ENCODE results near the gene SNF8.
A peak's percentile ranks its signal among the peaks of the same experiment; 100 is the strongest.
"Not testable (repeated sequence)": the region's sequence is repeated elsewhere in the genome, so short reads cannot be mapped to it uniquely, and the experiment has no call there.

The SNF8 gene, protein sequence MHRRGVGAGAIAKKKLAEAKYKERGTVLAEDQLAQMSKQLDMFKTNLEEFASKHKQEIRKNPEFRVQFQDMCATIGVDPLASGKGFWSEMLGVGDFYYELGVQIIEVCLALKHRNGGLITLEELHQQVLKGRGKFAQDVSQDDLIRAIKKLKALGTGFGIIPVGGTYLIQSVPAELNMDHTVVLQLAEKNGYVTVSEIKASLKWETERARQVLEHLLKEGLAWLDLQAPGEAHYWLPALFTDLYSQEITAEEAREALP
- total RNA-seq, result 33.8 to 92.2 (median 35.7) reads per million in 3 experiments

DNA sequence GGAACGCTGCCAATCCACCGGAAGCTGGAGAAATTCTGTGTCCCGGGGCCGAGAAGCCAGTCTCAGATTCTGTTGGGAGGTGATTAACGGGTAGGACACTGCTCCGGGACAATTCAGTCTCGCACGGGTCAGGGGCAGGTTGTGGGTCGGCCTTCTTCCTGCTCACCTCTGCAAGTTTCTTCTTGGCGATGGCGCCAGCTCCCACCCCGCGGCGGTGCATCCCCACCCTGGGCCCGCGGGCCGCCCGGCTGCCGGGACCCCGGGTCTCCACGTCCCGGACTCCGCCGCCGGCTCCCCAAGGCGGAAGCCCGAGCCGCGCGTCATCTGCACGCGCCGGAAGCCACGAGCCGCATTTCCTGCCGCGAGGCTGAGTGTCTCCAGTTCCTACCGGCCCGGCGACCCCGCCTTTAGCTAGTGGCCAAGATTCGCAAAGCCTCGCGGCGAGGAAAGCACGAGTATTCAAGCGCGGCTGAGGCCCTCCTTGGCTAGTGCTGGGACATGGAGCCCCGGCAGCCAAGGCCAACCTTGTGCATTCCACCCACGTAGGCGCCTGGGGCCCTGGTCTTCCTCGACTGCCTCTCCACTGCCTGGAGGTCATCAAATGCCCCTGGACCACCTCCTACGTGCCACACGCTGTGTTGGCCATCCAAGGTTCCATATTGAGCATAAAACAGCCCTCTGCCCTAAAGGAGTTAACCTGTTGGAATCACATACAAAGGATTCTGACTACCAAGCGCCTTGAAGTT is at the start of gene SNF8:
Gene SNF8, minus strand, starts transcription at position 328 of the 746 bp plus-strand sequence. Its CDS starts 108 bp downstream, at position 220.
- DNase-seq, result peak; percentile 87

DNA sequence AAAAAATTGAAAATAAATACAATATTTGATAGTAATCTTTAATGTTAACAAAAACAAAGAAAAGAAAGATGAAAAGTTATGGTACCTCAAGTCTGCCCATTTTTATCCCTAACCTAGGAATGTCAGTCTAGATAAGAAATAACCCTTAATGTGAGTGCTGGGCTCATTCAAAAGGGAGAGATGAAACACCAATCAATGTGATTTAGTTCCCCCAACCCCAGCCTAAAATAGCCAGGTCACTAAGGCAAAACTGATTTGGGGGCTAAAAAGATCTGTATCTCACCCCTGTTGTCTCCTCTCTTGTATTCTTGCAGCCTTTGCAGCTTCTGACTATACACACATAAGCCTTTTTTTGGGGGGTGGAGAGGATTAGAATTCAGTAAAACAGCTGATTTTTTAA is 49.3 kb upstream of the SNF8 start:
- no peak for DNase-seq

DNA sequence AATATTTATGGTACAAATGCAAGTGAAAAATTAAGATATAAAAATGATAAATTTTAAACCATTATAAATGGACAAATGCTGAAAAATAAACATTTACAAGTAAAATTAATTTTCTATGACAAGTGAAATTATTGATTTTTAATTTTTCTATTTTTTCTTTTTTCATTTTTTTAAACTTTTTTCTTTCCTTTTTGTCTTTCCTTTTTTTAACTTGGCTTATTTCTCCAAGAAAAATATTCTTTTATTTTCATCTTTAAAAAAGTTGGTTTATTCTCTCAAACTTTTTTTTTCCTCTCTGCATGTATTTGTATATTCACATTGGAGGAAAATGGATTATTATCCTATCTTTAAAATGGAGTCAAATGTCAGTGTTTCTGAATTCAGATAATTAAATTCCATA is 48.7 kb upstream of the SNF8 start:
- no peak for DNase-seq

DNA sequence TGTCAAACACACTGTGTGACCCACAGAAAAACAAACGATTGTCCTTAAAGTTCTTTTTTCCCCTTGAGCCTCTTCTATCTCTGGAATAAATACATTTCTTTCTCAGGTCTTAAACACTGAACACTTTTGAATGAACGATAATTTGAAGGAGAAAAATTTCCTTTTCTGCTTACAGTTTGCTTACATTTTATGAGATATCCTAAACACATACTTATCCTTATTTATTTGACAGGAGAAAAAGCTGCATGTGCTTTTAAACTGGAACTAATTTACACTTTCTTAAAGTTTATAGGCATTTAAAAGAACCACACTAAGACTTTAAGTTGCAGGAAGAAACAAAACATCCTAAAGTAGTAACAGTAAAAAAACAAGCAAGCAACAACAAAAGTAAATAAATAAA is 47.8 kb upstream of the SNF8 start:
- DNase-seq, result no peak

DNA sequence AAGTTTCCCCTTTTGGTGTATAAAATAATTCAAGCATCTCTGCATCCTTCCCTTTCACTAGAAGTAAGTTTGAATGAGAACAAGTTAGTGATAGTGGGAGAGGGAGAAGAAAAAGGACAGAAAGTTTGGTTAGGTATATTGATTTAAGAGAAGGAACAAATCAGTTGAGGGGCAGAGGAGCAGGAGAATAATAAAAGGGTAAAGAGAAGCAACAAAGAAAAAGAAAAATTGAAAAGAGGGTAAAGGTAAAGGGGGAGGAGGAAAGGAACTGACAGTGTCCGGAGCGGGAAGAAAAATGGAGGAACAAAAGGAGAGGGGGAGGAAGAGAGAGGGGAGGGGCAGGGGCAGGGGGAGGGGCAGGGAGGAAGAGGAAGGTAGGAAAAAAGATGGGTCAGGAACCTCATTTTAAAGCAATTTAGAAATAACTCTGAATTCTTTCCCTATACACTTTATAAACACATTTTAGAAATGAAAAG is 46.3 kb upstream of the SNF8 start:
- no peak for DNase-seq

DNA sequence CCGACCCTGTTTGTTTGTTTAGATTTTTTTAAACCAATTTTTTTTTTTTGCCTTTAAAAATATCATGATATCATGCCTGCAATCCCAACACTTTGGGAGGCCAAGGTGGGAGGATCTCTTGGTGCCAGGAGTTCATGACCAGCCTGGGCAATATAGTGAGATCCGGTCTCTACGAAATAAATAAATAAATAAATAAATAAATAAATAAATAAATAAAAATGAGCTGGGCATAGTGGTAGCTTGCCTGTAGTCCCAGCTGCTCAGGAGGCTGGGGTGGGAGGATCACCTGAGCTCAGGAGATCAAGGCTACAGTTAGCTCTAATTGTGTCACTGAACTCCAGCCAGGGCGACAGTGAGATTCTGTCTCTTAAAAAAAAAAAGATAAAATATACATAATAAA is 44.5 kb upstream of the SNF8 start:
- DNase-seq, result no peak

DNA sequence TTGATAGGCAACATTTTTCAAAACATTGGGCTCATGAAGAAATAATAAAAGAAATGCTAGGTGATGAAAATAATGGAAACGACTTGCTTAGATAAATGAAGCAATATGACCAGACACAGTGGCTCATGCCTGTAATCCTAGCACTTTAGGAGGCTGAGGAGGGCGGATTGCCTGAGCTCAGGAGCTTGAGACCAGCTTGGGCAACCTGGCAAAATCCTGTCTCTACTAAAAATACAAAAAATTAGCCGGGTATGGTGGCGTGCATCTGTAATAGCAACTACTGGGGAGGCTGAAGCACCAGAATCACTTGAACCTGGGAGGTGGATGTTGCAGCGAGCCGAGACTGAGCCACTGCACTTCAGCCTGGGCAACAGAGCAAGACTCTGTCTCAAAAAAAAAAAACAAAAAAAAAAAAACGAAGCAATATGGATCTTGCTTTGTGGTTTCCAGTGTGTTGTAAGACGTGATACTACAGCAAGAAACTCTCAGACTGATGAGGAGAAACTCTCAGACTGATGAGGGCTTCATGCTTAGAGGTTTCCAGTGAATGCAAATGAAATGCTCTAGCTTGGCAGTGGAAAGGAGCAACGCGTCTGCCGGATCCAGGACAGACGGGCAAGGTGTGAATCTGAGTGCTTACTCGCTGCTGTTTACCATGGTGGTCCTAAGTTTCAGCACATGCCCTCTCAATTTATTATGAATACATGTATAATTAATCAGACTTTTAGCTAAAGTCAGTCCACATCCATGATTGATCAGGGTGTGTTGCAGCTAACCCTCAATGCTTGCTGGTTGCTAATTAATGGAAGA is 41.0 kb upstream of the SNF8 start:
- DNase-seq, result no peak

DNA sequence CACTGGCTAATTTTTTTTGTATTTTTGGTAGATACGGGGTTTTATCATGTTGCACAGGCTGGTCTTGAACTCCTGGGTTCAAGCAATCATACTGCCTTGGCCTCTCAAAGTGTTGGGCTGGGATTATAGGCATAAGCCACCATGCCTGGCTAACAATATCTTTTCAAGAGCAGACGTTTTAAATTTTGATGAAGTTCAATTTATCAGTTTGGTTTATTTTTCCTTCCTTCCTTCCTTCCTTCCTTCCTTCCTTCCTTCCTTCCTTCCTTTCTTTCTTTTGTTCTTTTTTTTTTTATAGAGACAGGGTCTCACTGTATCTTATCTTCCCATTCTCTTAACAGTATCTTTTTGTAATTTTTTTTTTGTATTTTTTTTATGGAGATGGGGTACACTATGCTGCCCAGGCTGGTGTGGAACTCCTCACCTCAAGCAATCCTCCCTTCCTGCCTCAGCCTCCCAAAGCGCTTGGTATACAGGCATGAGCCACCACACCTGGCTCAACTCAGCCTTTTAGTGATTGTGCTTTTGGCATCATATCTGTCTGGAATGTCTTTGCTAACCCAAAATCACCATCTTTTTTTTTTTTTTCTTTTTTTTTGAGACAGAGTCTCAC is 37.4 kb upstream of the SNF8 start:
- no peak for DNase-seq

DNA sequence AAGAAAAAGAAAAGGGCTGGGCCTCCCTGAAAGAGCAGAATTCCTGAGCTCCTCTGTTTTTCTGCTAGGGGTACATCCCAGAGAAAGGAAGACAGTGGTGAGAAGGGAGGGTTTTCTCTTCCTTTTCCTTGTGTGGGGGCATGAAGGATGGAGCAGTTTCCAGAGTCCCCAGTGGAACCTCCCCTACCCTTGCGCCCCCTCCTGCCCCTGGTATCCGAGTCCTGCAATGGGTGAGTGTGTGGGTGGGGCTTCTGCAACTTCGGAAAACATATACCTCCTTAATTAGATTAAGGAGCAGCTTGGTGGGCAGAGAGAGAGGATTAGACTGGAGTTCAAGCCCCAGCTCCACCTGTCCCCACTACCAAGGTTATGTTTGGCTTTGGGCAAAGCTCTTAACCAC is 29.2 kb upstream of the SNF8 start:
- DNase-seq, result no peak

DNA sequence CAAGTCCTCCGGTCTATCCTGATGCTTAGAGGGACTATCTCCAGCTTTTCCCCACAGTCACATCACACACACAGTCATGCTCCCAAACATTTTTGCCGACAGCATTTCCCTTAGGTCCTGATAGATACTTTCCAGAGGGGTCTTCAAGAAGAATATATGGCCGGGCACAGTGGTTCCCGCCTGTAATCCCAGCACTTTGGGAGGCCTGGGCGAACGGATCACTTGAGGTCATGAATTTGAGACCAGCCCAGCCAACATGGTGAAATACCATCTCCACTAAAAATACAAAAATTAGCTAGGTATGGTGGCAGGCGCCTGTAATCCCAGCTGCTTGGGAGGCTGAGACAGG is 28.1 kb upstream of the SNF8 start:
- no peak for DNase-seq

DNA sequence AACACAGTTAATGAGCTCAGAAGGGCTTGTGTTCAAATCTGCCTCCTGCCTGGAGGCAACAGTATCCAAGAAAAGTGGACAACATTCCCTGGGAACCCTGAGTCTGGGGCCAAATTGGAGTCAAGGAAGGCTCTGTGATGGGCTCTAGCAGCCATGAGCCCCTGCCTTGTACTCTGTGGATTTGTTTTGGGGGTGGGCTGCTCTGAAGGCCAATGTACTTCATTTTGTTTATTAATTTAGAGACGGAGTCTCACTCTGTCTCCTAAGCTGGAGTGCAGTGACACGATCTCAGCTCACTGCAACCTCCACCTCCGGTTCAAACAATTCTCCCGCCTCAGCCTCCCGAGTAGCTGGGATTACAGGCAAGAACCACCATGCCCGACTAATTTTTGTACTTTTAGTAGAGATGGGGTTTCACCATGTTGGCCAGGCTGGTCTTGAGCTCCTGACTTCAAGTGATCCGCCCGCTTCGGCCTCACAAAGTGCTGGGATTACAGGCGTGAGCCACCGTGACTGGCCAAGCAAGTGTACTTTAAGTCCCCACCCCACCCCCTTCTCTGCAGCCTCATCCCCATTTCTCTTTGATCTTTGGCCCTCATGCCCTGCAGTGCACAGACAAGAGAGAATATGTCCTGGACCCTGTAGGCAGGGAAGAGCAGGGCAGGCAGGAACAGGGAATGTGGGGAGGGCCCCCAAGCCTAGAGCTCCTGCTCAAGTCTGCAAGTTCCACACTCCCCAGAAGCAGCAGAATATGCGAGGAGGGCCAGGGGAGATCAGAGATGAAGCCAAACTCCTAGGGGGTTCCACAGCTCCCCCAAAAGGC is 26.4 kb upstream of the SNF8 start:
- no peak for DNase-seq

DNA sequence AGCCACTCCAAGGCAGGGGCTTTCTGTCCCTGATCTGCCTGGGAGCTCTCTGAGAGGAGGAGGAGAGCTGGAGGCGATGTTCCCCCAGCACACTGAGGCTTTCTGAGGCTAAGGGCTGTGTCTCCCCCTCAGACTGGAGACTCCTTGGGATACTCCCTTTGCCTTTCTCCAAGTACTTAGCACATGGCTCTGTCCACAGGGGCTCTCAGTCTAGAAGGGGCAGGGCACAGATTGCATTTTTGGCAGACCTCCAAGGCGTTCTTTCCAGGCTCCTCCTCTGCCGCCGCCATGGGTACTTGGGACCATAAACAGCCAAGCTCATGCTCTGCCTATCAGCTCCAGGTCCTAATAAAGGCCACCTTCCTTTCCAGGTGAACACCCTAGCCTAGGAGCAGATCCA is 25.6 kb upstream of the SNF8 start:
- DNase-seq, result no peak

DNA sequence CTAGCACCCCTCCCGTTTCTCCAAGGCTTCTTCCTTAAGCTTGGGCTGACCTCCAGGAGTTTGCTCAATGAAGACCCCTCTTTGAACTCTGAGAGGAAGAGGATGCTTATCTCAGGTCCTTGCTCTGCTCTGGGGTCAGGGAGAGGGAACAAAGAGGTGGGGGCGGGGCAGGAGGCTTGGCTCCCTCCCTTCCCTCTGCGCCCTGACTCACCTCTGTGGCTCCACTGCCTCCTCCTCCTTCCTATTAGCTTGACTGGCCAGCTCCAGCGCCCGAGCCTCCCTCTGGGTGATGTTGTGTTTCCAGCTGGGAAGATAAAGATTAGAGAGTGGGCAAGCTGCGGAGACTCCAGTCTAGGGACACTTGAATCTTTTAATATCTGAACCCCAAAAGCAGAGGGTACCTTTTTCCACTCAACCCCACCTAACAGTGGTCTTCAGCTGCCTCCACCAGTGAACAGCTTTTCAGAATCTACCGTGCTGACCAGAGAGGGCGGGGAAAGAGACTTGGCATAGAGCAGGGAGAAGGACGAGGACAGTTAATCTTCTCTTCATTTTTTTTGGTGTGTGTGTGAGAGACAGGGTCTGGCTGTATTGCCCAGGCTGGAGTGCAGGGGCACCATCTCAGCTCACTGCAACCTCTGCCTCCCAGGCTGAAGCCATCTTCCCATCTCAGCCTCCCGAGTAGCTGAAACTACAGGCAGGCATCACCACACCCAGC is 17.0 kb upstream of the SNF8 start:
- no peak for DNase-seq

DNA sequence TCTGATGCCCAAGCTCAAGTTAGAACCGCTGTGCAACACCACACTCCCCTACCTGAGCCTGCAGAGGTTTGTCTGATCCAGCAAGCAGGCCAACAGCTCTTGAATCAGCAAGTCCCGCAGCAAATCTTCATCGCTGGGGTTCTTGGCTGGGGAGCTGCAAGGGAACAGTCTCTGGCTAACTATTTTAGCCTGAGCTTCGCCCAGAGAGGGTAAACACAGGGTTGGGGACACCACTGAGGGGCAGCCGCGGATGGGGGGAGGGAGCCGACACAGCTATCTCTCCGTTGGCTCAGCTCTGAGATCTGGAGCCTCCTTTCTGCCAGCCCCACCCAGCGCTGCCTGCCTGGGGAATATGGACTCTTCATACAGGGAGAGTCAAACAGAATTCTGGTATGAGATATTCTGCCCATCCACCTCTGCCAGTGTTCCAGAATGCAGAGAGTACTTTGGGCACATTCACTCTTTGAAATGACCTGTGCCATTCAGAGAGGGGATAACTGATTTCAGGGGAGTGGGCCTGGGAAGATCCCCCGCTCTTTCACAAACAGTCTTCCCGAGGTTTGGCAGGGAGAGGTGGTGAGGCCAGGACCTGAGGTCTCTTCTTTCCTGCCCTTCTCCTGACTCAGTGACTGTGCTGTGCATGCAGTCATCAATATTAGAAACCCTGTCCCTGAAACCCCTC is 16.3 kb upstream of the SNF8 start:
- no peak for DNase-seq

DNA sequence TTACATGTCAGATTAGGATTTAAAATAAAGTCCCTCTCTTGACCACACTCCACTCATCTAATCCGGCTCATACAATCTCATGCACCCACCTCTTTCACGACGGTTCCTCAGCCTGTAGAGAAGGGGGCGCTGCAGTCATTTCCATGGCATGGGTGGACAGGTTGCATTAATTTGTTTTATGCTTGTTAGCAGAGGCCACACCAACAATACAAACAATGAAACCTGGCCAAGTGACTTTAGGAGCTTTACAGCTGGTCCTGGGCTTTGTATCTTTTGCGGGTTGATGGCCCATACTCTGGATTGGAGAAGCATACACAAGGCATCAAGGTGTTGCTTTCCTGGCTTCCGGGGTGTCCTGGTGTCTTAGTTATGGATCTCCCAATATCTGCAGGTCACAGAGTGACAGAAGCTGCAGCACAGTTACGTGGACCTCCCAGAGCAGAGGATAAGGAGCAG is 9.7 kb upstream of the SNF8 start:
- no peak for DNase-seq

DNA sequence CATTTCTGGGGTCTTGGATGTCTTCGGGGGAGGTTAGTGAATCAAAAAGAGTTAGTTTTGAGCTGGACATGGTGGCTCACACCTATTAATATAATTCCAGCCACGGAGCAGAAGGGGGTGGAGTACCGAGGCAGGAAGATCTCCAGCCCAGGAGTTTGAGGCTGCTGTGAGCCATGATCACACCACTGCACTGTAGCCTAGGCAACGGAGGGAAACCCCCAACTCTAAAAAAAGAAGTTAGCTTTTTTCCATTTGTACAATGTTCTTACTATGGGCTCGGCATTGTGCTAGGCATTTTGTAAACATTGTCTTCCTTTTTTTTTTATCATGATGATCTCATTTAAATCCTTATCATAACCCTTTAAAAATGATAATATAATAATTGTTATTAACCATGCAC is 8.3 kb upstream of the SNF8 start:
- DNase-seq, result no peak

DNA sequence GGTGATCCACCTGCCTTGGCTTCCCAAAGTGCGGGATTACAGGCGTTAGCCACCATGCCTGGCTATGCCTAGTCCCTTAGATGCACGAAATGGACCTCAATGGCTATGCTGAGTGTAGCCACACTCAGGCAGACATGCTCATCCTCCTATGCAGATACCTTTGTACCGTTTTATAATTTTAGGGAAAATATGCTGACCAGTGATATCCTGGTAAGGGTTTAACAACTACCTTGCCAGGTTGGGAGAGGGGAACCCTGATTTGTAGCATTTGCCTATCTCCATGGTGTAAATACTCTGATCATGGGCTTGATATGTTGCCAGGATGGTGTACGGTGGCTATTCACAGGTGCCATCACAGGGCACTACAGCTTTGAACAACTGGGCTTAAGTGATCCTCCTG is 6.9 kb upstream of the SNF8 start:
- DNase-seq, result no peak

DNA sequence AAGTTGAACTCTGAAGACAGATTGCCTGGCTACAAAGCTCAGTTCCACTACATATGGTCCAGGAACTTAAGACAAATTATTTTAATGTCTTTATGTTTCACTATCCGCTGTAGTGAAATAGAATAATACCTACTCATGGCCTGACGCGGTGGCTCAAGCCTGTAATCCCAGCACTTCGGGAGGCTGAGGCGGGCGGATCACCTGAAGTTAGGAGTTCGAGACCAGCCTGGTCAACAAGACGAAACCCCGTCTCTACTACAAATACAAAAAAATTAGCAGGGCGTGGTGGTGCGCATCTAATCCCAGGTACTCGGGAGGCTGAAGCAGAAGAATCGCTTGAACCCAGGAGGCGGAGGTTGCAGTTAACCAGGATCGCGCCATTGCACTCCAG is 614 bp upstream of the SNF8 start:
- not testable (repeated sequence) for DNase-seq

DNA sequence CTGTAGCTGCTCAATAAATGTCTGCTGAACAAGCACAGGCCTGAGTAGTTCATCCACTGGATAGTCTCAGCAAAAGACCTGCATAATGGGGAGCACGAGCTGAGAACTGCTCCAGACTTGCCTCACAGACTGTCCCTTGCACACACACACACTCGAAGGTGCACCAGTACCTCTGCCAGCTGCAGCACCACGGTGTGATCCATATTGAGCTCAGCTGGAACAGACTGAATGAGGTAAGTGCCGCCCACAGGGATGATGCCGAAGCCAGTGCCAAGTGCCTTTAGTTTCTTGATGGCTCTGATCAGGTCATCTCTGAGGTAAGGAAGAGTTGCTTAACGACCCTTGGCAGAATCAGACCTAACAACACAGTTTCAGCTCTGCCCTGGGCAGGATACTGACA is 11.6 kb downstream of the SNF8 start:
- DNase-seq, result no peak

DNA sequence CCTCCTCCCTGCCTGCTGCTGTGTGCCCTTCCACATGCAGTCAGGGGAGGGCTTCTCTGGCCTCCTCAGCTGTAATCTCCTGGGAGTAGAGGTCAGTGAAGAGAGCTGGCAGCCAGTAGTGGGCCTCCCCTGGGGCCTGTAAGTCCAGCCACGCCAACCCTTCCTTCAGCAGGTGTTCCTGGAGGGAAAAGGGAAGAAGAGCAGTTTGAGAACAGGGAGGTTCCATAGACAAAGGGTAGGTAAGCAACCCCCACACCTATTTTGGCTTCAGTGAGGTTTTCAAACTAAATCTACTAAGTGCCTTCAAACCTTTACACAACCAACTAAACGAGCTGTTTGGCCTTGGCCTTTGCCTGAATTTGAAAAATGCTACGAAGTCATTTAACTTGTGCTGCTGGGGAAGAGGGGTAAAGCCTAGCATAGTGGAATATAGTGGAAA is 14.2 kb downstream of the SNF8 start:
- DNase-seq, result no peak

DNA sequence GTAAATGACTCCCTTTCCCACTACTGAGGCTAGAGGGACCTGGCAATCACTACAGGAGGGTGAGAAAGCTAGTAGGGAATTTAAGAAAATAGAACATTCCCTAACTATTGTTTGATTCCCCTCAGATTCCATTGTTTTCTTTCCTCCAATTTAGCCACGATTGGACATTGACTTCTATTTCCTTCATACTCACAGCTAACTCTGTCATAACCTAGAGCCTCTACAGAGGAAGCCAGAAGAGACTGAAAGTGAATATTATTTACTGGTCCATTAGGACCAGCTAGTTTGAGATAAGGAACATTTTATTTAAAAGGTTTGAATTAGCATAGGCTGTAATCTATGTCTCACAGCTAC is 14.9 kb downstream of the SNF8 start:
- DNase-seq, result no peak
